Right atrium auricular region (tissue), 2 donors: ENCODE data around the gene FOXO3. TPM values are rescaled to one million over a fixed set of nuclear protein-coding genes. Genes with fewer than 3 reads are reported as not detected.

Experiments used
- DNase-seq: peaks from one replicate; pipeline ENCODE4 v3.0.0-alpha.2; 2019; ENCODE audit warnings: low spot score
- H3K27ac ChIP-seq, 2 donors: fragments of 200-600 bp; sonication (generic); 1 replicate in 1 of 2; 2 replicates in 1 of 2; pipeline ENCODE4 v1.5.1; 2016 to 2019
- H3K27me3 ChIP-seq, 2 donors: fragments of 200-600 bp; sonication (generic); one replicate each; pipeline versions ENCODE4 v1.5.1 to v1.6.0; 2017 to 2019
- H3K36me3 ChIP-seq: fragments of 200-600 bp; sonication (generic); one replicate; pipeline ENCODE4 v1.5.1; 2016
- H3K4me1 ChIP-seq, 2 donors: fragments of 200-600 bp; sonication (generic); one replicate each; pipeline versions ENCODE4 v1.5.1 to v1.6.0; 2017 to 2019
- H3K4me3 ChIP-seq, 2 donors: fragments of 200-600 bp; sonication (generic); 1 replicate in 1 of 2; 2 replicates in 1 of 2; pipeline ENCODE4 v1.5.1; 2017 to 2019; ENCODE audit warnings: mild to moderate bottlenecking in 1 of 2, moderate library complexity in 1 of 2
- H3K9me3 ChIP-seq, 2 donors: fragments of 200-600 bp; sonication (generic); one replicate each; pipeline ENCODE4 v1.5.1; 2019
- CTCF ChIP-seq, 2 donors: fragments of 200-600 bp; sonication (generic); IDR thresholded peaks; one replicate each; pipeline ENCODE4 v1.5.1; 2019; ENCODE audit warnings: antibody characterized with exemption in 2 of 2
- total RNA-seq, 2 donors: library from RNA; depleted of rRNA; stranded (reverse); fragments of >200 nt; gene quantifications; one replicate each; pipeline ENCODE4 v1.1.0, GENCODE V29; 2016

FOXO3 gene
- total RNA-seq, 2 donors from 2014 or later: 54.5 to 60.9 TPM

GRCh38 chr6:108721286-108721685 is 160.6 kb downstream of the FOXO3 start:
- Histone ChIP-seq H3K36me3 (no peaks in the 10 kb centered on the region), H3K27ac (no peak overlapping the region), H3K4me3 (no peak overlapping the region), H3K4me1 (no peaks in the 10 kb centered on the region), H3K27me3 (no peaks in the 10 kb centered on the region), H3K9me3 (peaks cover 0 to 9% of the 10 kb centered on the region in 2 donors)
- no peak for DNase-seq
- no peak for TF ChIP-seq CTCF (IDR thresholded peaks at IDR 0.05)

- TF ChIP-seq CTCF (IDR thresholded peaks at IDR 0.05): no peak
- H3K36me3 ChIP-seq: no peaks in the 10 kb centered on the region
- H3K27ac ChIP-seq: no peak overlapping the region
- DNase-seq: no peak
- H3K4me1 ChIP-seq: no peaks in the 10 kb centered on the region
- peaks cover 0 to 9% of the 10 kb centered on the region in 2 donors for H3K9me3 ChIP-seq
- no peak overlapping the region for H3K4me3 ChIP-seq
- H3K27me3 ChIP-seq: no peaks in the 10 kb centered on the region
These were observed 162.9 kb downstream of the FOXO3 start for GRCh38 chr6:108723594-108723993.

GRCh38 chr6:108726726-108727339 is 166.1 kb downstream of the FOXO3 start:
- no peaks in the 10 kb centered on the region for H3K36me3 ChIP-seq
- H3K4me1 ChIP-seq: no peaks in the 10 kb centered on the region
- DNase-seq: no peak
- H3K9me3 ChIP-seq: peaks cover 0 to 9% of the 10 kb centered on the region in 2 donors
- H3K27me3 ChIP-seq: no peaks in the 10 kb centered on the region
- no peak overlapping the region for H3K4me3 ChIP-seq
- H3K27ac ChIP-seq: no peak overlapping the region
- no peak for TF ChIP-seq CTCF (IDR thresholded peaks at IDR 0.05)

- no peak for TF ChIP-seq CTCF (IDR thresholded peaks at IDR 0.05)
- no peak for DNase-seq
- Histone ChIP-seq H3K36me3 (no peaks in the 10 kb centered on the region), H3K9me3 (peaks cover 0 to 9% of the 10 kb centered on the region in 2 donors), H3K27me3 (no peaks in the 10 kb centered on the region), H3K4me1 (no peaks in the 10 kb centered on the region), H3K27ac (no peak overlapping the region), H3K4me3 (no peak overlapping the region)
These were observed 167.4 kb downstream of the FOXO3 start for GRCh38 chr6:108727966-108728730.

GRCh38 chr6:108728826-108729225 is 168.1 kb downstream of the FOXO3 start:
- no peak for DNase-seq
- TF ChIP-seq CTCF (IDR thresholded peaks at IDR 0.05): no peak
- Histone ChIP-seq H3K36me3 (no peaks in the 10 kb centered on the region), H3K27me3 (no peaks in the 10 kb centered on the region), H3K4me1 (no peaks in the 10 kb centered on the region), H3K9me3 (peaks cover 0 to 3% of the 10 kb centered on the region in 2 donors), H3K27ac (no peak overlapping the region), H3K4me3 (no peak overlapping the region)
